Mononuclear cell (primary cell): Measurements from ENCODE around the gene SALL2. TPM values are rescaled to one million over a fixed set of nuclear protein-coding genes. Genes with fewer than 3 reads are reported as not detected.
"Not testable (repeated sequence)": the region's sequence is repeated elsewhere in the genome, so short reads cannot be mapped to it uniquely, and the experiment has no call there.

Experiments used
- H3K27me3 ChIP-seq: 2 replicates; pipeline ENCODE4 v1.6.0; 2011; ENCODE audit warnings: low read length, control low read depth; ENCODE audit not compliant: insufficient read depth
- H3K4me1 ChIP-seq: 2 replicates; pipeline ENCODE4 v1.5.1; 2011; ENCODE audit warnings: mild to moderate bottlenecking, low read length, control low read depth; ENCODE audit not compliant: insufficient read depth
- H3K4me3 ChIP-seq: 2 replicates; pipeline ENCODE4 v1.5.1; 2011; ENCODE audit warnings: mild to moderate bottlenecking, low read length, moderate library complexity
- H3K9me3 ChIP-seq: 2 replicates; pipeline ENCODE4 v1.5.1; 2011; ENCODE audit warnings: low read depth, mild to moderate bottlenecking, control low read depth, low read length
- total RNA-seq: library from RNA; depleted of rRNA; stranded (reverse); fragments of >200 nt; gene quantifications from one replicate; pipeline ENCODE4 v1.2.3, GENCODE V29; 2012

The SALL2 gene
- 0.94 TPM for total RNA-seq

DNA sequence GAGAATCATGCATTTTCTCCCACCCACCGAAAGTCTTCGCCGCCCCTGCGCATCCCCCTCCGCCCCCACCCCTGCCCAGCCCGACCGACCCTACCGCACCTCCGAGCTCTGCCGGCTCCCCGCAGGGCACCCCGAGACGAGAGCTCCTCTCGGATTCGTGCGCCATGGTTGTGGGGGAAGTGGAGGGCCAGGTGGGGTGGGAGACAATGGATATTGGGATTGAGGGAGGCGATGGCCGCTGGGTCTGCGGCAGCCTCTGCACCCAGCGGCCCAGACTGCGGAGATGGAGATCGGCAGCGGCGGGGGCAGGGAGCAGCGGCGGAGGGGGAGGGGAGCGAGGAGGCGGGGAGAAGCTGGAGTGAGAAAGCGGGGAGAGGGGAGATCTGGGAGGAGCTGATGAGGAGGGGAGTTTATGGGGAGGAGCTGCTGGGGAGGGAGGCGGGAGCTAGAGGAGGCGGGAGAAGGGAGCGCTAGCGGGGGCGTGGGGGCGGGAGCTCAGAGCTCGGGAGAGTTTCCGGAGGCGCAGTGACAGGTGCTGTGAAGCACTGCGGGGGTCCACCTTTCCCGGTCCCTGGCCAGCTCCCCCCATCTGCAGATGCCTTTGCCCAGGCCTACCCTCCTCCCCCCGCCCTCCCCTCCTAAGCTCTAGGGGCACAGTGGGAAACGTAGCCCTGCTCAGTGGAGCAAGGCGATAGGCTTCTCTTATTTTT lies at the start of gene SALL2:
SALL2 (minus strand) TSS at position 385 of the 710 bp plus-strand sequence; CDS start at position 166, 219 bp downstream.
- Histone ChIP-seq H3K27me3 (no peaks in the 10 kb centered on the region), H3K4me3 (peak within 1 kb of the TSS; percentile 32), H3K4me1 (peaks cover 13% of the 10 kb centered on the region), H3K9me3 (no peaks in the 10 kb centered on the region)

DNA sequence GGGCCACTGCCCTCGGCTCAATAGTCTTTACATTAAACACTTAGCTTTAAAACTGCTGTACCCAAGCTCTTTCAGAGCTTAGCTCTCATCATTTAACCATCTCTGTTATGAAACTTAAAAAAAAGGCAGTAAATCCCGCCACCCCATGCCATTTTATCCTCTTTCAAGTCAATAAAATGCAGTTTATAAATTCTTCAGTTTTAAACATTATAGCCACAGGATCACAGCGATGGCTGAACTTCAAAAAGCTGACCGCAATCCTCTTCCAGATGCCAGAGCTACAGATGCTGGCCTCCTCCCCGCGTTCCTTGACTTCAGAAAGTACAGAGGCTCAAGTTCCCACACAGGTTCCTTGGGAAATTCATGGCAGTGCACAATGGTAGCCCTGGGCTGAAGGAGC lies 49.5 kb upstream of the SALL2 start:
- no peak overlapping the region for H3K4me3 ChIP-seq
- no peaks in the 10 kb centered on the region for H3K9me3 ChIP-seq
- no peaks in the 10 kb centered on the region for H3K4me1 ChIP-seq
- peaks cover 6% of the 10 kb centered on the region for H3K27me3 ChIP-seq

DNA sequence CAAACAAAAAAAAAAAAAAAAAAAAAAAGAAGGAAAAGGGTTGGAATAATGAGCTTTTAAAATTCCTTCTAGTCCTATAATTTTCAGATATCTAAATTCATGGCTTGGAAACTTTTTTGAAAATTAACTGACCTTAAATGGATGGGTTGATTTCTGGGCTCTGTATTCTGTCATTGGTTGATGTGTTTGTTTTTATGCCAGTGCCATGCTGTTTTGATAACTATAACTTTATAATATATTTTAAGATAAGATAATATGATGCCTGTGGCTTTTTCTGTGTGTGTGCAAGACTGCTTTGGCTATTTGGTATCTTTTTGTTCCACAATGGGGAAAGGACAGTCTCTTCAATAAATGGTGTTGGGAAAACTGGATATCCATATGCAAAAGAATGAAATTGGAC lies 46.5 kb upstream of the SALL2 start:
- H3K4me1 ChIP-seq: no peaks in the 10 kb centered on the region
- no peaks in the 10 kb centered on the region for H3K9me3 ChIP-seq
- peaks cover 6% of the 10 kb centered on the region for H3K27me3 ChIP-seq
- H3K4me3 ChIP-seq: no peak overlapping the region

DNA sequence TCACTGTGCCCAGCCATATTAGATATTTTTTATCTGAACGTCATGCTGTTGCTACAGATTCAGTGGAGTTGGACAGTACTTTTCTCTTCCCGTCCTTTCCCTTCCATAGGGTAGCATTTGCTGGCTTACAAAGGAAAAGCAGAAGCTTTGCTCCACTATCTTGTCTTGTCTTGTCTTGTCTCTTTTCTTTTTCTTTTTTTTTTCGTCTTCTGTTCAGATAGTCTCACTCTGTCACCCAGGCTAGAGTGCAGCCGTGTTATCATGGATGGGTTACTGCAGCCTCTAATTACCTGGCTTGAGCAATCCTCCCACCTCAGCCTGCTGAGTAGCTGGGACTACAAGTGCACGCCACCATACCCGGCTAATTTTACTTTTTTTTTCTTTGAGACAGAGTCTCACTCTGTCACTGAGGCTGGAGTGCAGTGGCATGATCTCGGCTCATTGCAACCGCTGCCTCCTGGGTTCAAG lies 32.6 kb upstream of the SALL2 start:
- H3K4me1 ChIP-seq: peaks cover 5% of the 10 kb centered on the region
- no peaks in the 10 kb centered on the region for H3K27me3 ChIP-seq
- H3K9me3 ChIP-seq: no peaks in the 10 kb centered on the region

DNA sequence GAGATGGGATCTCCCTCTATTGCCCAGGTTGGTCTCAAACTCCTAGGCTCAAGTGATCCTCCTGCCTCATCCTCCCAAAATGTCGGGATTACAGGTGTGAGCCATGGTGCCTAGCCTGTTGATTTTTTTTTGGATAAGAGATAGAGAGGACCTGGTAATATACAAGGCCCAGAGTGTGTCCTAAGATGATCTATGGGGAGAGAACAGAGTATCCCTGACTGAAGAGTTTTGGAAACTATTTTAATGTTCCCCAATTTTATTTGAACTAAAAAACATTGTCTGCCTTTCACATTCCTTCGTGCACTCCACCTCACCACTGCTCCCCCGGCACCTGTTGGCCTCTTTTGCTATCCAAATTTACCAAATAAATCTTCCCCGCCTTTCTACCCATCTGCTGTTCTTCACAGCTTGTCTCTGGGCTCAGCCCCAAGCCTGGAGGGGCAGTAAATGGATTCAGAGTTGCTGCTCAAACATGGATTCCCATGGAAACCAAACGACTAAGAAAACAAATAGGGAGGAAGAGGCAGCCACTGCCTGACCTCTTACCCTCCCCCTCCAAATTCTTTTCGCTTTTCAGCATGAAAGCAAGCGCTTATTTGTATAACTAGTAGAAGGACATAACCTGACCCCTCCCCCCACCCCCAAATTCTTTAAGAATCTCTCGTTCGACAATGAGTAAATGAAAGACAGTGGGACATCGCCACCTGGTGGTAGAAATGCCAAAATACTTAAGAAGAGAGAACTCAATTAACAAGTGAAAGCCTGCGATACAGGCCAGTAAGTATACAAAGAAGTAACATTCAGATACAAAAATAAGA lies 31.1 kb upstream of the SALL2 start:
- Histone ChIP-seq H3K27me3 (no peaks in the 10 kb centered on the region), H3K9me3 (no peaks in the 10 kb centered on the region), H3K4me3 (no peak overlapping the region), H3K4me1 (peaks cover 5% of the 10 kb centered on the region)

More for the DNA sequence above, 32.6 kb upstream of the SALL2 start:
- no peak overlapping the region for H3K4me3 ChIP-seq

DNA sequence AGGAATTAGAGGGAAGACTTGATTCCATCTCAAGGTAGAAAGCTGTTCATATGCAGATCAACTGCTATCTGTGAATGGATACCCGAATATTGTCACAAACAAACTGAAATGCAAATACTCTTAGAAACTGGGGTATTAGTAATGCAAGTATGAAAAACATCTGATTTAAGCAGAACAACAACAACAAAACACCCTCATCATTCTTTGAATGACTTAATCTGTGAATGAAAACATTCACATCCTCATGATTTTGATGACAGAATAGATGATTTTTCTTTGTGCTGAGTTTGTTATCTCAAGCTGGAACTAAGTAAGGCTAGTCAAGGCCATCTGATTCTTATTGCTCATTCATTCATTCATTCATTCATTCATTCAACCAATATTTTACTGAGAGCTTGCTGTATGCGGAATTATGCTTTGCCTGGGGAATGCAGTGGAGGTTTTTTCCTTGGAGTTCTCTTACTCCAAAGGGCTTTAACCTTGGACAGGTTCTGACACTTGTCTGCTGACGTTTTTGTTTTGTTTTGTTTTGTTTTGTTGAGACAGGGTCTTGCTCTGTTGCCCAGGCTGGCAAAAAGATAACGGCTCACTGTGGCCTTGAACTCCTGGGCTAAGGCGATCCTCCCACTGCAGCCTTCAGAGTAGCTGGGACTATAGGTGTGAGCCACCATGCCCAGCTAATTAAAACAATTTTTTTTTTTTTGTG lies 30.4 kb upstream of the SALL2 start:
- H3K9me3 ChIP-seq: no peaks in the 10 kb centered on the region
- no peaks in the 10 kb centered on the region for H3K27me3 ChIP-seq
- H3K4me1 ChIP-seq: peaks cover 5% of the 10 kb centered on the region
- H3K4me3 ChIP-seq: no peak overlapping the region

DNA sequence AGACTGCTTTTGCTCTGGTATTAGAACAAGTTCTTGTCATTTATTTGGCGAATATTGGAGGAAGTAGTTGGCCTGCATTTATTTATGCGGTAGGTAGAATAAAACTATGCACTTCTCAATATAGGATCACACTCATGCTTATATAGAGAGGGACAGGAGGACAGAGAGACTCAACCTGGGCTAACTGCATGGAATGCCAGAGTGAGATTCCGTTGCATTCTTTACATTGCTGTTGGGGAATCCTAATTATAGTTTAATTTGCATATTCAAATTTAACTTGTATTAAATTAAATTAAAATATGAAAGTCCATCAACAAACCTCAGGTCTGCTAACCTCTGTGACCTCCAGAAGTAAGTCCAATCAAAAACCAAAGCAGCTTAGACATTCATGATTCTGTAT lies 27.1 kb upstream of the SALL2 start:
- no peak overlapping the region for H3K4me3 ChIP-seq
- peaks cover 5% of the 10 kb centered on the region for H3K4me1 ChIP-seq
- no peaks in the 10 kb centered on the region for H3K9me3 ChIP-seq
- no peaks in the 10 kb centered on the region for H3K27me3 ChIP-seq

DNA sequence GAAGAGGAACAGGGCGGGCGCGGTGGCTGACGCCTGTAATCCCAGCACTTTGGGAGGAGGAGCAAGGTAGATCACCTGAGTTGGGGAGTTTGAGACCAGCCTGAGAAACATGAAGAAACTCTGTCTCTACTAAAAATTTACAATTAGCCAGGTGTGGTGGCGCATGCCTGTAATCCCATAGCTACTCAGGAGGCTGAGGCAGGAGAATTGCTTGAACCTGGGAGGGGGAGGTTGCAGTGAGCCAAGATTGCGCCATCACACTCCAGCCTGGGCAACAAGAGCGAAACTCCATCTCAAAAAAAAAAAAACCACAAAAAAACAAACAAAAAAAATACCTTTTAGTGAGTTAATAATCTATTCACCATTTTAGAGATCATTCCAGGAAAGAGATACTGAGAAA lies 18.4 kb upstream of the SALL2 start:
- H3K27me3 ChIP-seq, H3K4me3 ChIP-seq, H3K9me3 ChIP-seq, H3K4me1 ChIP-seq: not testable (repeated sequence)

DNA sequence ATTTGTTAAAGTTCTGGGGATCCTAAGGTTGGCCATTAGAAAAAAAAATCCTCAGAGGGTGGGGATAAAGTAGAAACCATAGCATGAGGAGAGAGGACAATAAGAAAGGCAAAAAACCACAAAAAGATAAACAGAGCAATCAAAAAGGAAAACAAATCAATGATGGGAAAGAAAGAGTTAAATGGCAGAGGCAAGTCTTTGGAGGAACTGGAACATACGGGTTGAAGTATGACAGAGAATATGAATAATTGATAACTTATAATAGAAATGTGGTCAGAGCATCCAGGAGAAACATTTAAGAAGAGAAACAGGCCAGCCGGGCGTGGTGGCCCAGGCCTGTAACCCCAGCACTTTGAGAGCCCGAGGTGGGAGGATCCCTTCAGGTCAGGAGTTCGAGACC lies 17.8 kb upstream of the SALL2 start:
- H3K4me1 ChIP-seq: no peaks in the 10 kb centered on the region
- peaks cover 8% of the 10 kb centered on the region for H3K27me3 ChIP-seq
- no peak overlapping the region for H3K4me3 ChIP-seq
- no peaks in the 10 kb centered on the region for H3K9me3 ChIP-seq

DNA sequence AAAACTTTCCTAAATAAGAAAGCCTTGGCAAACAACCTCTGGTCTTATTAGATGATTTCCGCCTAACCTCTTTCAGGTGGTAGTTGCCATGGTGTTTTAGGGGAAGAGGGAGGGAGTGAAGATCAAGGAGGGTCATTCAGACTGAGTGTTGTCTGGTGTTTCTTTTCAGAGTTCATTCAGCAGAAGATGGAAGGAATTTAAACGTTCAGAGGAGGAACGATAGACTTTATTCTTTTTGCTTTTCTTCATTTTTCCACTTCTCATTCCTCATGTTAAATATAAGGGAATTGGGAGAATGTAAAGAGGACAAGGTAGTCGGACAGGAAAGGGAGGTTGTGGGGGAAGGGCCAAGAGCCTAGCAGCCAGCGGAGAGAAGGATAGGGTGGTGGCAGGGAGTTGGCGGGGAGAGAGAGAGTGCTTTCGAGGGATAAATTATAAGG lies 17.4 kb upstream of the SALL2 start:
- no peak overlapping the region for H3K4me3 ChIP-seq
- peaks cover 12% of the 10 kb centered on the region for H3K27me3 ChIP-seq
- H3K9me3 ChIP-seq: no peaks in the 10 kb centered on the region
- H3K4me1 ChIP-seq: no peaks in the 10 kb centered on the region

DNA sequence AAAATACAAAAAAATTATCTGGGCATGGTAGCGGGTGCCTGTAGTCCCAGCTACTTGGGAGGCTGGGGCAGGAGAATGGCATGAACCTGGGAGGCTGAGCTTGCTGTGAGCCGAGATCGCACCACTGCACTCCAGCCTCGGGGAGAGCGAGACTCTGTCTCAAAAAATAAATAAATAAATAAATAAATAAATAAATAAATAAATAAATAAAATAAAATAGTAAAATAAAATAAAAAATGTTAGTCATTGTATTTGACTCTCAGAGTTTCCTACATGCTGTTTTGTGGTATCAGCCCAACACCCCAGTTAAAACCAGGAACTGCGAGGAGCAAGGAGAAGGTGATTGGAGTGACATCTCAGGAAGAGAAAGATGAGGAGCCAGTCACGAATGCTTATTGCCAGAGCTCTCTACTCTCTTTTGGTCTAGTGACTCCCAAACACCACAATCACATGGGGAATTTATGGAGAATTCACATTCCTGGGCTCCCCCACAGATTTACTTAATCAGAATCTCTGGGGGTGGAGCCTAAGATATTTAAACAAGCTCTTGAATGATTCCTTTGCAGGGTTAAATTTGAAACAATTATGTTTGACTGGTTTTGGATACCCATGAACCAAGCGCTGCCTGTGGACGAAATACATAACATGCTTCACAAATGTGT lies 15.4 kb upstream of the SALL2 start:
- Histone ChIP-seq H3K27me3 (peaks cover 30% of the 10 kb centered on the region), H3K4me3 (no peak overlapping the region), H3K9me3 (no peaks in the 10 kb centered on the region), H3K4me1 (peaks cover 3% of the 10 kb centered on the region)

DNA sequence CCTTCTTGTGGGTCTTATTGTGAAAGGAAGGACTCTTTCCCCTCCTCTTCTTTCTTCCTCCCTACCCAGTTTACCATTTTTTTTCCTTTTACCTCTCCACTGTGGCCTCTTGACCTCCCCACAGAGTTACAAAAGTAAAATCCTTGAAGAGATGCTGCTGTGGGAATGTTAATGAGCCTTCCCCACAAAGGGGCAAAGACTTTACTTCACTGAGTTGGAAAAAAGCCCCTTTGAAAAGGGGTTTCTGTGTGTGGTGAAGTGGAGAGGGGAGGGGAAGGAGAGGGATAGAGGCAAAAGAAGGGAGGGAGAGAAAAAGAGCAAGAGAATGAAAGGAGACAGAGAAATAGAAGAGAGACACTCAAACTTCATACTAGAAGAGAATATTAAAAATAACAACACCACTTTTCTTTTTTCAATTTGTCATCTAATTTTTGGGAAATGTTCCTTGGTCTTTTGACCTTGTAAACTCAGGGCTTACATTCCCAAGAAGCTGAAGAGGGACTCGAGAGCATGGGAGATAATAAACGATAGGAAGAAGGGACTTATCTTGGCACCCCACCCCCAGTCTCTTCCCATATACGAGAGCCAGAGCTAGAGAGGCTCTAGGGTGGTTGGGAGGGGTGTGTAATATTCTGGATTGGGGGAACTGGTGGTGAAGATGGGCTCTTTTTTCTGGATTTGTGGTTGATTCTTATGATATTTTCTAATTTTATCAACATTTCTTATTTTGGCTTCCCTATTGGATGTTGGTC lies 13.2 kb upstream of the SALL2 start:
- peaks cover 46% of the 10 kb centered on the region for H3K27me3 ChIP-seq
- H3K4me1 ChIP-seq: peaks cover 3% of the 10 kb centered on the region
- H3K9me3 ChIP-seq: no peaks in the 10 kb centered on the region
- no peak overlapping the region for H3K4me3 ChIP-seq

DNA sequence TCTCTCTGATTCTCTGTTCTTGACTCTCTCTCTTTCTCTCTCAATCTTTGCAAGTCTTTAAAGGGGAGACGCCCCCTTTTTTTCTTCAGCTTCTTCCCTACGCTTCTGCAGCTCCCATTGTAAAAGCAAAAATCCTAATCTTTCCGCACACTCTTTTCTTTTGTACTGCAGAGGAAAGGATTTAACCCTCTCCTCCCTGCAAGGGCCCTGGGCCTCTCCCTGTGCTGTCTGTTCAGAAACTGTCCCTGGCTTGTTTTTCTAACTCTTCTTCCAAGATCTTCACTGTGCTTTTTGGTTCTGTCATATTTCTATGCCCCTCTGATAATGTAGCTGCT lies 10.9 kb upstream of the SALL2 start:
- Histone ChIP-seq H3K4me3 (no peak overlapping the region), H3K27me3 (peaks cover 49% of the 10 kb centered on the region), H3K4me1 (peaks cover 3% of the 10 kb centered on the region), H3K9me3 (no peaks in the 10 kb centered on the region)

DNA sequence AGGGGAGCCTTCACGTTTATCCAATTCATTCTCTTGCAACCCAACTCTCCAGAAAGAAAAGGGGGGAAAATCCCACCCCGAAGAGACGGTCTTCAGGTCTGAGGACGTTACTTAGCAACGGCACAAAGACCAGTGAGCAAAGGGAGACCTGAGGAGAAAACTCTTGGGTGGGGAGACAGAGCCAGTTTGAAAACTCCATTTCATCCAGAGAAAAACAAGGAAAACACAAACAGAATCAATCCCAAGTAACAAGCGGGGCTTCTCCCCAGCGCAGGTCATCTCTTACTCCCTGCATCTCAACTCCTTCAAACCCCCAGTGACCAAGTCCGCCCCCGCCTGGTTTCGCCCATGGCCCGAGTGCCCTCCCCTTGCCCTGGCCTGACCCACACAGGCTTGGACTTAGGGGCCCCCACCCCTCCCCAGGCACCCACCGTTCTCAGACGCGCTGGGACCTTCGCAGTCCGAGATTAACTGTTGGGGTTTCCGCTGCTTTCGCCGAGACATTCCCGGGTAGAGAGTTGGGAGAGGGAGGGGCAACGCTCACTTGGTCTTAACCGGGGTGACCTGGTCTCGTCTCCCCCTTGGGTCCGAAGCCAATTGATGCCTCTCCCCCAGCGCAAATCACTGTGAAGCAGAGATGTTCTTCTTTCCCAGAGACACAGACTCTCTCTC lies 10.4 kb upstream of the SALL2 start:
- peaks cover 49% of the 10 kb centered on the region for H3K27me3 ChIP-seq
- H3K4me1 ChIP-seq: peaks cover 3% of the 10 kb centered on the region
- H3K9me3 ChIP-seq: no peaks in the 10 kb centered on the region
- no peak overlapping the region for H3K4me3 ChIP-seq
